ENCODE data around the gene ZNF37A.

Gene ZNF37A

DNA sequence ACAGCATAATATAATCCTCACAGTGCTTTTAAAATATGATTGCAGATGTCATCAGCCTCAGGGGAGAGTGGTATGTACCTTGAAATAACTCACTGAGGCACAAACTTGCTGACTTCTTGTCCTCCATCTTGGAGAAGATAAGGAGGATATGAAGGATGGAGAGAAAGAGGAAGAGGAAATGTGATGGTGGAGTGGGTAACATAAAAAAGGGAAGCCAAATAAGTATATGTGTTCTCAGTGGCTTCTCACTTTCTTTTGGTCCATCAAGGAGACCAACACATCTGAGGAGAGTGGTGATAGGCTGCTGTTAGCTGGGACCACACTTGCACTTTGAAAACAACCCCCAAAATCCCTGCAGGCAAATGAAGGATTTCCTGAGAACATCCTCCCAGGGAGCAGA is 21.6 kb upstream of the ZNF37A start:
- no peak overlapping the region for H3K27ac ChIP-seq
- no peak for TF ChIP-seq CTCF (conservative IDR thresholded peaks at IDR 0.05)

DNA sequence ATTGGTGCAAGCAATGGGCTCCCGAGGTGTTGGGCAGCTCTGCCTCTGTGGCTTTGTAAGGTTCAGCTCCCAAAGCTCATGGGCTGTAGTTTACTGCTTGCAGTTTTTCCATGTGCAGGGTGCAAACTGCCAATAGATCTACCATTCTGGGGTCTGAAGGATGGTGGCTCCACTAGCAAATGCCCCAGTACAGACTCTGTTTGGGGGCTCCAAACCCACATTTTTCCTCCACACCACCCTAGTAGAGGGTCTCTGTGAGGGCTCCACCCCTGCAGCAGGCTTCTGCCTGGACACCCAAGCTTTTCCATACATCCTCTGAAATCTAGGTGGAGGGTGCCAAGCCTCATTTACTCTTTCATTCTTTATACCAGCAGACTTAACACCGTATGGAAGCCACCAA is 17.4 kb upstream of the ZNF37A start:
- no peak for TF ChIP-seq CTCF (conservative IDR thresholded peaks at IDR 0.05)

DNA sequence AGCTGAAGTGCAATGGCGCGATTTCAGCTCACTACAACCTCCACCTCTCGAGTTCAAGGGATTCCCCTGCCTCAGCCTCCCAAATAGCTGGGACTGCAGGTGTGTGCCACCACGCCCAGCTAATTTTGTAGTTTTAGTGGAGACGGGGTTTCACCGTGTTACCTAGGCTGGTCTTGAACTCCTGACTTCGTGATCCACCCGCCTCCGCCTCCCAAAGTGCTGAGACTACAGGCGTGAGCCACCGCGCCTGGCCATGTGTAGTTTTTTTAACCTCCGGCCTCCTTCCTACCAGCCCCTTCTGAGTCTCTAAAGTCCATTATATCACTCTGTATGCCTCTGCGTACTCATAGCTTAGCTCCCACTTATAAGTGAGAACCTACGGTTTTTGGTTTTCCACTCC is 819 bp upstream of the ZNF37A start:
- H3K27ac ChIP-seq = peak overlapping the region; percentile 80

More for the DNA sequence above, 17.4 kb upstream of the ZNF37A start:
- no peak overlapping the region for H3K27ac ChIP-seq

DNA sequence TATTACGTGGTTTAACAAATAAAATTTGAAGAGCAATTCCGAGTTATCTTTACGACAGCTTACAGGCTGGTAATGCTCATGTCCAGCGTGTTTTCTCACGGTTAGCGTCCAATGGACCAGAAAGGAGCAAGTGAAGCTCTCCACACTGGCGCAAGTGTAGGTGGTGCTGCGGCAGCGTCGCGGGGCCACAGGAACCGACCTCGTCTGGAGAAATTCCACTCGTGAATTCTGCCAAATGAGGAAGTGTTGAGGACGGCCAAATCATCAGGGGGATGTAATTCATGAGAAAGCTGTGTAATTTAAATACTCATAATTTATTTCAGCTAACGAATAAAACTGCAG is 350 bp upstream of the ZNF37A start:
- peak overlapping the region; percentile 80 for H3K27ac ChIP-seq
- TF ChIP-seq CTCF (conservative IDR thresholded peaks at IDR 0.05) = no peak

GRCh38 chr10:38094927-38095574 is 914 bp downstream of the ZNF37A start:
- no peak for TF ChIP-seq CTCF (conservative IDR thresholded peaks at IDR 0.05)
- H3K27ac ChIP-seq = peak overlapping the region; percentile 80

DNA sequence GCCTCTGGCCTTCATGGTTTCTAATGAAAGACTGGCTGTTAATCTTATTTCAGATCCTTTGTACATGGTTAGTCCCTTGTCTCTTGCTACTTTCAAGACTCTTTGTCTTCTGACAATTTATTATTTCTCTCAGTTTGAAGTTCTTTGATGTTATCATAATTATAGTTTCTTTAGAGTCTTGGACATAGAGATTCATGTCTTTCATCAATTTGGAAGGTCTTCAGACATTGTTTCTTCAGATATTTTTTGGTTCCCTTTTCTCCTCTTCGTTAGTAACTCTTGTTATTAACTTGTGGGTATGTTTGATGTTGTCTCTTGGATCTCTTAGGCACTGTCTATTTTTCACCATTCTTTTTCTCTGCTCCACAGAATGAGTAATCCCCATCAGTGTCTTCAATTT is 8.7 kb downstream of the ZNF37A start:
- no peak overlapping the region for H3K27ac ChIP-seq
- no peak for TF ChIP-seq CTCF (conservative IDR thresholded peaks at IDR 0.05)

DNA sequence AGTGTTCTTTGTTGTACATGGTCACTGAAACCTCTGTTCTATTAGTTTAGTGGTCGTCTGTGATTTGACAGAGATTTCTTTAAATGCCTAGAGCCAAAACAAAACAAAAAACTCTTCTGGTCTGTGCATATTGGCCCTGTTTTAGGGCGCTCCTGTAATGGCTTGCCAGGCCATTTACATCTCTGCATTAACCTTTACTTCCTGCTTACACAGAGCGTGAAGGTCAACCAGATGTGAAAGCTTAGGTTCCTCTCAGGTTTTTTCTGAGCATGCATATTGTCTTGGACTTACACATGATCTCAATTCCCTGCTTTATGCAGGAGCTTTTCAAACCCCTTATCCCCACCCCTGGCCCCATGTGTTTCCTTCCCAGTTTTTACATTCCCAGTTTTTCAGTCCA is 9.6 kb downstream of the ZNF37A start:
- TF ChIP-seq CTCF (conservative IDR thresholded peaks at IDR 0.05) = no peak
- no peak overlapping the region for H3K27ac ChIP-seq

- no peak overlapping the region for H3K27ac ChIP-seq
- TF ChIP-seq CTCF (conservative IDR thresholded peaks at IDR 0.05) = no peak
Measured at GRCh38 chr10:38112159-38112558, 18.0 kb downstream of the ZNF37A start.
